Measurements from ENCODE around the gene SLC43A2.

SLC43A2 gene

GRCh38 chr17:1648173-1648962 lies 19.7 kb upstream of the SLC43A2 start:
- H3K4me1 Mint-ChIP-seq = peaks cover 39 to 75% of the 10 kb centered on the region in 2 donors
- H3K36me3 Mint-ChIP-seq = peaks cover 40 to 63% of the 10 kb centered on the region in 2 donors
- H3K9me3 Mint-ChIP-seq = no peaks in the 10 kb centered on the region
- no peaks in the 10 kb centered on the region for H3K27me3 Mint-ChIP-seq
- peak overlapping the region; percentile 79 for H3K27ac Mint-ChIP-seq
- peak overlapping the region; percentile 77 to 79 for H3K4me3 Mint-ChIP-seq
- ATAC-seq (replicated peaks) (peak; percentile 4 to 15), DNase-seq (peak; percentile 29)

- no peak overlapping the region for H3K27ac Mint-ChIP-seq
- H3K4me3 Mint-ChIP-seq = peak overlapping the region; percentile 77 to 79
- no peaks in the 10 kb centered on the region for H3K27me3 Mint-ChIP-seq
Measured at GRCh38 chr17:1647802-1648171, 19.2 kb upstream of the SLC43A2 start.

GRCh38 chr17:1646199-1646875 lies 17.7 kb upstream of the SLC43A2 start:
- DNase-seq (no peak), ATAC-seq (replicated peaks) (no peak)
- peak overlapping the region; percentile 99 for H3K27ac Mint-ChIP-seq
- H3K9me3 Mint-ChIP-seq = no peaks in the 10 kb centered on the region
- peak overlapping the region; percentile 93 to 96 for H3K4me3 Mint-ChIP-seq
- H3K4me1 Mint-ChIP-seq = peaks cover 33 to 61% of the 10 kb centered on the region in 2 donors
- peaks cover 24 to 48% of the 10 kb centered on the region in 2 donors for H3K36me3 Mint-ChIP-seq
- no peaks in the 10 kb centered on the region for H3K27me3 Mint-ChIP-seq

More at GRCh38 chr17:1647802-1648171, 19.2 kb upstream of the SLC43A2 start:
- ATAC-seq (replicated peaks) = no peak
- DNase-seq = no peak
- Mint-ChIP-seq H3K36me3 (peaks cover 34 to 57% of the 10 kb centered on the region in 2 donors), H3K4me1 (peaks cover 37 to 69% of the 10 kb centered on the region in 2 donors), H3K9me3 (no peaks in the 10 kb centered on the region)

- Mint-ChIP-seq H3K4me3 (peak within 1 kb of the TSS; percentile 93 to 96), H3K27me3 (no peaks in the 10 kb centered on the region), H3K36me3 (peaks cover 22 to 45% of the 10 kb centered on the region in 2 donors), H3K4me1 (peaks cover 30 to 53% of the 10 kb centered on the region in 2 donors), H3K9me3 (no peaks in the 10 kb centered on the region), H3K27ac (peak within 1 kb of the TSS; percentile 99)
- peak; percentile 35 for DNase-seq
- ATAC-seq (replicated peaks) = no peak
Measured at GRCh38 chr17:1645207-1646171, 16.9 kb upstream of the SLC43A2 start, which contains the start of gene SCARF1. Gene SCARF1, minus strand, starts transcription at chr17:1645732. Its CDS starts 35 bp downstream, at chr17:1645697.

GRCh38 chr17:1644493-1645206 lies 16.0 kb upstream of the SLC43A2 start:
- Mint-ChIP-seq H3K36me3 (peaks cover 18 to 47% of the 10 kb centered on the region in 2 donors), H3K4me1 (peaks cover 27 to 48% of the 10 kb centered on the region in 2 donors), H3K27me3 (no peaks in the 10 kb centered on the region), H3K4me3 (peak overlapping the region; percentile 93 to 96), H3K27ac (peak overlapping the region; percentile 99), H3K9me3 (no peaks in the 10 kb centered on the region)
- DNase-seq (peak; percentile 74), ATAC-seq (replicated peaks) (peak; percentile 44 to 51)

GRCh38 chr17:1643999-1644492 lies 15.4 kb upstream of the SLC43A2 start:
- H3K9me3 Mint-ChIP-seq = no peaks in the 10 kb centered on the region
- no peak for DNase-seq
- peak overlapping the region; percentile 93 to 96 for H3K4me3 Mint-ChIP-seq
- peaks cover 21 to 51% of the 10 kb centered on the region in 2 donors for H3K36me3 Mint-ChIP-seq
- peak overlapping the region; percentile 99 for H3K27ac Mint-ChIP-seq
- peaks cover 29 to 52% of the 10 kb centered on the region in 2 donors for H3K4me1 Mint-ChIP-seq
- H3K27me3 Mint-ChIP-seq = no peaks in the 10 kb centered on the region
- ATAC-seq (replicated peaks) = peak; percentile 18

- Mint-ChIP-seq H3K4me1 (peaks cover 29 to 50% of the 10 kb centered on the region in 2 donors), H3K9me3 (no peaks in the 10 kb centered on the region), H3K36me3 (peaks cover 24 to 57% of the 10 kb centered on the region in 2 donors), H3K4me3 (peak overlapping the region; percentile 93 to 96), H3K27me3 (no peaks in the 10 kb centered on the region), H3K27ac (no peak overlapping the region)
- peak; percentile 42 for DNase-seq
- ATAC-seq (replicated peaks) = peak; percentile 17 to 33
Measured at GRCh38 chr17:1643293-1643998, 14.8 kb upstream of the SLC43A2 start.

GRCh38 chr17:1641065-1641403 lies 12.4 kb upstream of the SLC43A2 start:
- H3K4me1 Mint-ChIP-seq = peaks cover 18 to 29% of the 10 kb centered on the region in 2 donors
- peaks cover 33 to 68% of the 10 kb centered on the region in 2 donors for H3K36me3 Mint-ChIP-seq
- H3K27me3 Mint-ChIP-seq = no peaks in the 10 kb centered on the region
- ATAC-seq (replicated peaks) (no peak), DNase-seq (no peak)
- no peak overlapping the region for H3K4me3 Mint-ChIP-seq
- peak overlapping the region; percentile 57 for H3K27ac Mint-ChIP-seq
- H3K9me3 Mint-ChIP-seq = no peaks in the 10 kb centered on the region

GRCh38 chr17:1640329-1641064 lies 11.9 kb upstream of the SLC43A2 start:
- no peak for DNase-seq
- Mint-ChIP-seq H3K27ac (no peak overlapping the region), H3K36me3 (peaks cover 31 to 66% of the 10 kb centered on the region in 2 donors), H3K4me1 (peaks cover 15 to 23% of the 10 kb centered on the region in 2 donors), H3K27me3 (no peaks in the 10 kb centered on the region), H3K9me3 (no peaks in the 10 kb centered on the region), H3K4me3 (no peak overlapping the region)
- no peak for ATAC-seq (replicated peaks)

- Mint-ChIP-seq H3K27me3 (no peaks in the 10 kb centered on the region), H3K9me3 (no peaks in the 10 kb centered on the region), H3K27ac (no peak overlapping the region), H3K36me3 (peaks cover 35 to 65% of the 10 kb centered on the region in 2 donors), H3K4me1 (peaks cover 13 to 15% of the 10 kb centered on the region in 2 donors), H3K4me3 (no peak overlapping the region)
- ATAC-seq (replicated peaks) (no peak), DNase-seq (no peak)
Measured at GRCh38 chr17:1639549-1640180, 11.0 kb upstream of the SLC43A2 start.

GRCh38 chr17:1638624-1639300 lies 10.1 kb upstream of the SLC43A2 start:
- H3K36me3 Mint-ChIP-seq = peaks cover 34 to 59% of the 10 kb centered on the region in 2 donors
- H3K27ac Mint-ChIP-seq = peak overlapping the region; percentile 25
- peaks cover 6 to 9% of the 10 kb centered on the region in 2 donors for H3K4me1 Mint-ChIP-seq
- ATAC-seq (replicated peaks) = no peak
- no peaks in the 10 kb centered on the region for H3K9me3 Mint-ChIP-seq
- no peak for DNase-seq
- no peaks in the 10 kb centered on the region for H3K27me3 Mint-ChIP-seq
- no peak overlapping the region for H3K4me3 Mint-ChIP-seq

Measured in stimulated activated naive B cell treated with anti-CD40 and anti-IgM and Interleukin-4, amounts not matched to agents 10 μg/mL and 1 μg/mL and 100 μg/mL, for 72 hours (primary cell).